Breast epithelium (tissue), 4 donors: ENCODE data around the gene MYH10. TPM values are rescaled to one million over a fixed set of nuclear protein-coding genes. Genes with fewer than 3 reads are reported as not detected.
A peak's percentile ranks its signal among the peaks of the same experiment; 100 is the strongest.

ENCODE experiments used
- DNase-seq, 2 donors: peaks; one replicate each; pipeline ENCODE4 v3.0.0-alpha.2; 2019; ENCODE audit warnings: low spot score in 2 of 2
- H3K27ac ChIP-seq, 2 donors: fragments of 200-600 bp; sonication (generic) in 1 of 2; one replicate each; pipeline ENCODE4 v1.5.1; 2016 to 2019; ENCODE audit warnings: mild to moderate bottlenecking in 1 of 2
- H3K27me3 ChIP-seq, 2 donors: fragments of 200-600 bp; sonication (generic) in 1 of 2; one replicate each; pipeline versions ENCODE4 v1.5.1 to v1.6.0; 2017 to 2019; ENCODE audit warnings: control low read depth in 1 of 2, mild to moderate bottlenecking in 1 of 2
- H3K36me3 ChIP-seq: fragments of 200-600 bp; one replicate; pipeline ENCODE4 v1.5.1; 2019
- H3K4me1 ChIP-seq, 2 donors: fragments of 200-600 bp; sonication (generic); one replicate each; pipeline ENCODE4 v1.5.1; 2016 to 2019; ENCODE audit warnings: control low read depth in 1 of 2
- H3K4me3 ChIP-seq, 3 donors: fragments of 200-600 bp; sonication (generic); 1 replicate in 2 of 3; 2 replicates in 1 of 3; pipeline ENCODE4 v1.5.1; 2016 to 2019; ENCODE audit warnings: mild to moderate bottlenecking in 3 of 3, moderate library complexity in 2 of 3
- H3K9me3 ChIP-seq, 2 donors: fragments of 200-600 bp; sonication (generic) in 1 of 2; one replicate each; pipeline ENCODE4 v1.5.1; 2016 to 2019; ENCODE audit warnings: control low read depth in 1 of 2
- CTCF ChIP-seq, 3 donors: fragments of 450-650 bp; IDR thresholded peaks; one replicate each; pipeline ENCODE4 v1.5.1; 2016 to 2017; ENCODE audit warnings: antibody characterized with exemption in 3 of 3, mild to moderate bottlenecking in 3 of 3, moderate library complexity in 3 of 3
- POLR2A ChIP-seq: fragments of 450-650 bp; IDR thresholded peaks from one replicate; pipeline ENCODE4 v1.6.1; 2016; ENCODE audit warnings: antibody characterized with exemption, mild to moderate bottlenecking, moderate library complexity
- POLR2AphosphoS5 ChIP-seq, 3 donors: sonication (generic); formaldehyde crosslinking; IDR thresholded peaks; one replicate each; pipeline ENCODE4 v1.6.1; 2017; ENCODE audit warnings: antibody characterized with exemption in 3 of 3
- intact Hi-C: fragments of 100-400 bp; cut with DNase I; formaldehyde crosslinking; loops from one replicate; pipeline ENCODE4 v1.15.1; 2023; ENCODE audit warnings: low total_unique reads
- total RNA-seq, 3 donors: library from RNA; depleted of rRNA; stranded (reverse); fragments of >200 nt; gene quantifications; one replicate each; pipeline ENCODE4 v1.1.0, GENCODE V29; 2016

The MYH10 gene
- total RNA-seq, 3 donors from 2014 or later = 46.2 to 54.7 (median 46.7) TPM

- Histone ChIP-seq H3K4me3 (no peak overlapping the region), H3K9me3 (no peaks in the 10 kb centered on the region), H3K27ac (peak overlapping the region in 1 of 2 donors; percentile 4), H3K4me1 (no peaks in the 10 kb centered on the region), H3K36me3 (no peaks in the 10 kb centered on the region), H3K27me3 (no peaks in the 10 kb centered on the region)
- TF ChIP-seq POLR2AphosphoS5 (IDR thresholded peaks at IDR 0.05) (no peak), POLR2A (no peak), CTCF (IDR thresholded peaks at IDR 0.05) (no peak)
- intact Hi-C loops = no loop called here
- DNase-seq = no peak
These were observed 126.7 kb downstream of the MYH10 start for GRCh38 chr17:8503807-8504206.

- intact Hi-C loops = no loop called here
- Histone ChIP-seq H3K9me3 (no peaks in the 10 kb centered on the region), H3K27ac (peak overlapping the region in 1 of 2 donors; percentile 4), H3K4me3 (no peak overlapping the region), H3K27me3 (no peaks in the 10 kb centered on the region), H3K4me1 (no peaks in the 10 kb centered on the region), H3K36me3 (no peaks in the 10 kb centered on the region)
- DNase-seq = no peak
- TF ChIP-seq POLR2AphosphoS5 (IDR thresholded peaks at IDR 0.05) = no peak
- TF ChIP-seq CTCF (IDR thresholded peaks at IDR 0.05) = no peak
- TF ChIP-seq POLR2A = no peak
These were observed 127.2 kb downstream of the MYH10 start for GRCh38 chr17:8503368-8503767.

- H3K27ac ChIP-seq = peak overlapping the region in 1 of 2 donors; percentile 12
- intact Hi-C loops = no loop called here
- no peaks in the 10 kb centered on the region for H3K27me3 ChIP-seq
- no peaks in the 10 kb centered on the region for H3K36me3 ChIP-seq
- no peak for DNase-seq
- H3K4me1 ChIP-seq = no peaks in the 10 kb centered on the region
- no peak overlapping the region for H3K4me3 ChIP-seq
- H3K9me3 ChIP-seq = no peaks in the 10 kb centered on the region
- TF ChIP-seq POLR2A (no peak), CTCF (IDR thresholded peaks at IDR 0.05) (no peak), POLR2AphosphoS5 (IDR thresholded peaks at IDR 0.05) (no peak)
These were observed 128.4 kb downstream of the MYH10 start for GRCh38 chr17:8502126-8502525.

- H3K27ac ChIP-seq = no peak overlapping the region
- TF ChIP-seq CTCF (IDR thresholded peaks at IDR 0.05) = no peak
- TF ChIP-seq POLR2AphosphoS5 (IDR thresholded peaks at IDR 0.05) = no peak
- TF ChIP-seq POLR2A = no peak
- H3K4me3 ChIP-seq = no peak overlapping the region
- no peaks in the 10 kb centered on the region for H3K27me3 ChIP-seq
- H3K36me3 ChIP-seq = no peaks in the 10 kb centered on the region
- no peaks in the 10 kb centered on the region for H3K9me3 ChIP-seq
- DNase-seq = no peak
- intact Hi-C loops = no loop called here
- H3K4me1 ChIP-seq = no peaks in the 10 kb centered on the region
These were observed 129.9 kb downstream of the MYH10 start for GRCh38 chr17:8500609-8501008.

- no peaks in the 10 kb centered on the region for H3K9me3 ChIP-seq
- H3K36me3 ChIP-seq = no peaks in the 10 kb centered on the region
- no peaks in the 10 kb centered on the region for H3K4me1 ChIP-seq
- intact Hi-C loops = no loop called here
- no peaks in the 10 kb centered on the region for H3K27me3 ChIP-seq
- no peak overlapping the region for H3K4me3 ChIP-seq
- no peak overlapping the region for H3K27ac ChIP-seq
- no peak for DNase-seq
- no peak for TF ChIP-seq CTCF (IDR thresholded peaks at IDR 0.05)
- TF ChIP-seq POLR2A = no peak
- TF ChIP-seq POLR2AphosphoS5 (IDR thresholded peaks at IDR 0.05) = no peak
These were observed 130.9 kb downstream of the MYH10 start for GRCh38 chr17:8499614-8500013.
